Fibroblast of the aortic adventitia (primary cell): ENCODE results near the gene RPL7A. TPM values are rescaled to one million over a fixed set of nuclear protein-coding genes. Genes with fewer than 3 reads are reported as not detected.
A peak's percentile ranks its signal among the peaks of the same experiment; 100 is the strongest.

Experiments
- DNase-seq: peaks from one replicate; pipeline ENCODE4 v3.0.0-alpha.2; 2010; ENCODE audit warnings: low read depth
- H3K4me3 ChIP-seq: 2 replicates; pipeline ENCODE4 v1.5.1; 2011; ENCODE audit warnings: low read depth, mild to moderate bottlenecking, control low read depth, low read length, moderate library complexity
- CTCF ChIP-seq: IDR thresholded peaks from 2 replicates; pipeline ENCODE4 v1.5.1; 2011; ENCODE audit warnings: mild to moderate bottlenecking, low read length, control low read depth, inconsistent platforms; ENCODE audit not compliant: insufficient read depth
- total RNA-seq: library from RNA; depleted of rRNA; stranded (reverse); fragments of >200 nt; gene quantifications from 2 replicates; pipeline ENCODE4 v1.2.3, GENCODE V29; 2012; ENCODE audit warnings: low replicate concordance

Gene RPL7A
- total RNA-seq, 1 donor: 2,411 TPM

DNA sequence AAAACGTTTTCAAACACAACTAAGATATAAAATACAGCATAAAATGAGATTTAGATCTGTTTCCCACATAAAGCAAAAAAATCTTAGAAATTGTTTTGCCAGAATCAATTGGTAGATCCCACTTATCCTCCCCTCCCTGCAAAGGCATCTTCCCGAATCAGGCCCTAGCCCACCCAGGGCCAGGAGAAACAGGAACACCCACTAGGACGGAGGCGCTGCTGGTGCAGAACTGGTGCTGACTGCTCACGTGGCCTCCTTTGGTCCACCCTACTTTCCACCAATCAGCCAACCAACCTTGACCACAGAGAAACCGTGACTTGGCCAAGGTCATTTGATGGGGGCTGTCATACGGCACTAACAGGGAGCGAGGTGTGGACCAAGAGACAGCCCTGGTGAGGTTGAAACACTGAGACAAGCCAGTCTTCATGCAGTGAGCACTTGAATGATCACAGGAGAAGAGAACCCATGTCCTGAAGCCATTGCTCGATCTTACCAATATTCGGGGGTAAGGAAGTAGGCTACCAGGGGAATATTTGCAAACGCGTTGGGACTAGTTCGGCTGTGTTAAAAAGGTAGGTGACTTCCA is 13.6 kb downstream of the RPL7A start:
- no peak overlapping the region for H3K4me3 ChIP-seq

GRCh38 chr9:133362359-133363044 is 14.5 kb downstream of the RPL7A start:
- no peak for TF ChIP-seq CTCF
- H3K4me3 ChIP-seq: no peak overlapping the region
- DNase-seq: peak; percentile 30

More for the DNA sequence above, 13.6 kb downstream of the RPL7A start:
- TF ChIP-seq CTCF: no peak
- no peak for DNase-seq

DNA sequence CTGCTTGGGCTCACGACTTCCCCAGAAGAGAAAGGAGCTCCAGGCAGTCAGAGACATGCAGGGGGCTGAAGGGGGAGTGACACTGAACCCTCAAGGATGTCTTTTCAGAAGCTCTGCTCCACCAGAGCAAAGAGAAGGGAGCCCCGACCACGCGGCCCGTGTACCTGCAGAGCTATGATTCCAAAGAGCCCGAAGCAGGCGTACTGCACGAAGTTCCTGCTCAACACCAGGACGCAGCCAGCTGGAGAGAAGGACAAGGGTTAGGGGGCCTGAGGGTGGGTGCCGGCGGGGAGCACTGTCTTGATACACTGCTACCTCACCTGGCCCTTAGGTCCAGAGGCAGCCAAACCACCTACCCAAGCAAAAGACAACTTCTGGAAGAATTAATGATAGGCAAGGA is 18.4 kb downstream of the RPL7A start:
- no peak for TF ChIP-seq CTCF
- H3K4me3 ChIP-seq: no peak overlapping the region
- DNase-seq: no peak

DNA sequence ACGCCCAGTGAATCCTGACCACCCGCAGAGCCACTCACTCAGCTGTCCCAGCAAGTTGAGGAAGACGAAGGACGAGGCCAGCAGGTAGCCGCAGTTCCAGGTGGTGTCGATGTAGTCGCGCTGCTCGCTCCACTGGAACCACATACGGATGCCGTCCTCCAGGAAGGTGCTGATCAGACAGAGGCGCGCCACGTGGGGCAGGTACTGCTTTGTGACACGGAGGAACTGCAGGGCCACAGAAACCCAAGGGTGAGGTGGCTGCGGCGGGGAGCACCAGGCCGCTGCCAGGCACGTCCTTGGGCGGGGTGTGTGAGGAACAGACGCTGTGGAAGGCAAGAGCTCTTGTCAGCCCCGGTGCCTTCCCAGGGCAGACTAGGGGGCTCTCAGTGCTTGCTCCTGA is 19.2 kb downstream of the RPL7A start:
- TF ChIP-seq CTCF: no peak
- no peak overlapping the region for H3K4me3 ChIP-seq
- DNase-seq: no peak

- DNase-seq: no peak
- H3K4me3 ChIP-seq: no peak overlapping the region
- TF ChIP-seq CTCF: no peak
Measured at GRCh38 chr9:133367778-133368177, 19.8 kb downstream of the RPL7A start.

DNA sequence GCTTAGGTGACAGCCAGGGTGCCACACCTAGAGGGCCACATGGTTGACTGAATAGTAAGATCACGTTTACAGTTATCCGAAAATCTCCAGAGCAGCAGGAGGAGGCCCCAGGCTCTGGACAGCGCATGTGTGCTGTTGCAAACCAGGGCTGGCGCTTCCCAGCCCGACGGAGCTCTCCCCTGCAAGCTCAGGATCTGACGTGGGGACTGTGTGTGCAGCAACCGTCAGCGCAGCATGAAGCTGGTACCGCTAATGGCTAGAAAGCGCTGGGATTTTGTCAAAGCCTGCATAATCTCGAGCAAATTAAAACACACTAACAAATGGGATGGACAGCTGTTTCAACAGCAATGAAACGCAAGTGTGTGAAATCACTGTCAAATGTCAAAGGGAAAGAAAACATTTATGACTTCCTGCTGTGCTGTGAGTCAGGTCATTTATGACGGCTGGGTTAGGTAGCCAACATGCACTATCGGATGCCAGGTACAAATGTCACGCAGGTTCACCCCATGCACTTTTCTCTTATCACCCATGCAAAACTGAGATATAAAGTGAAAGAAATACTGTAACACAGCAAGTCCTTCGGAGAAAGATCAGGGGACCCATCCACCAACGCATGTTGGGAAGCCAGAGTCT is 20.3 kb downstream of the RPL7A start:
- peak; percentile 18 for DNase-seq
- no peak for TF ChIP-seq CTCF
- no peak overlapping the region for H3K4me3 ChIP-seq

DNA sequence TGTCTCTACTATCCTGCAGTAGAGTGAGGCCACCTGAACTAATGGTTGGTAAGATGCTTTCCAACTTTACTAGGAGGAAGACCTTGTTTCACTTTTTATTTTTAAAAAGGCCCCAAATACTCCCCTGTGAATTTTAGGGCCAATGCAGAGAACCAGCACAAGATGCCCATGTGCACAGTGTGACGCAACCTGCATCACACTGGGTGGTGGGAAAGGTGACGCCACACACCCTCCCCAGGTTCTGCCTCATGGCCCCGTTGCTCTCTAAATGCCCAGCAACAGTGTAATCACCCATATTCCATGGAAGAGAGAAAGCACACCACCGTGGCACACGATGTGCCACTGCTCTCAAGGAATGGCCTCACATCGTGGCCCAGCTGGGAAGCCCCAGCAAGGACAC is 21.4 kb downstream of the RPL7A start:
- no peak for TF ChIP-seq CTCF
- no peak overlapping the region for H3K4me3 ChIP-seq
- no peak for DNase-seq
